CD14-positive monocyte (primary cell): ENCODE results near the gene CACNB1. TPM values are rescaled to one million over a fixed set of nuclear protein-coding genes. Genes with fewer than 3 reads are reported as not detected.

ENCODE experiments used
- DNase-seq, 3 donors: peaks; one replicate each; pipeline ENCODE4 v3.0.0-alpha.2; 2011 to 2022
- H2AFZ ChIP-seq: 2 replicates; pipeline ENCODE4 v1.6.0; 2012; ENCODE audit warnings: mild to moderate bottlenecking, low read depth, low read length, inconsistent platforms; ENCODE audit not compliant: insufficient read depth, poor library complexity, severe bottlenecking
- H3K27ac ChIP-seq, 2 donors: 1 replicate in 1 of 2; 2 replicates in 1 of 2; pipeline ENCODE4 v1.5.1; 2012 to 2013; ENCODE audit warnings: low read length in 2 of 2, control low read depth in 1 of 2, inconsistent platforms in 1 of 2, low read depth in 1 of 2, mild to moderate bottlenecking in 1 of 2
- H3K27me3 ChIP-seq, 2 donors: one replicate each; pipeline versions ENCODE4 v1.6.0 to v1.6.1; 2011 to 2013; ENCODE audit warnings: low read length in 2 of 2; ENCODE audit not compliant: control insufficient read depth in 2 of 2, insufficient read depth in 2 of 2
- H3K36me3 ChIP-seq, 2 donors: replicated peaks in 1 of 2; 1 replicate in 1 of 2; 2 replicates in 1 of 2; pipeline versions ENCODE4 v1.5.1 to v1.6.1; 2012 to 2013; ENCODE audit warnings: low read length in 2 of 2, control low read depth in 1 of 2, inconsistent platforms in 1 of 2, mild to moderate bottlenecking in 1 of 2; ENCODE audit not compliant: insufficient read depth in 2 of 2, control insufficient read depth in 1 of 2
- H3K4me1 ChIP-seq, 2 donors: 1 replicate in 1 of 2; 2 replicates in 1 of 2; pipeline versions ENCODE4 v1.5.1 to v1.6.1; 2012 to 2013; ENCODE audit warnings: low read length in 2 of 2, control low read depth in 1 of 2, inconsistent platforms in 1 of 2, mild to moderate bottlenecking in 1 of 2, moderate library complexity in 1 of 2; ENCODE audit not compliant: insufficient read depth in 2 of 2, control insufficient read depth in 1 of 2
- H3K4me2 ChIP-seq: replicated peaks from 2 replicates; pipeline ENCODE3; 2012; ENCODE audit warnings: low read length, moderate library complexity, mild to moderate bottlenecking; ENCODE audit not compliant: poor library complexity, severe bottlenecking; ENCODE audit errors: extremely low read depth
- H3K4me3 ChIP-seq, 3 experiments: fragments of 200-600 bp in 1 of 3; sonication (generic) in 1 of 3; replicated peaks in 1 of 3; 1 replicate in 2 of 3; 2 replicates in 1 of 3; pipeline ENCODE4 v1.5.1; 2011 to 2013; ENCODE audit warnings: low read length in 3 of 3, mild to moderate bottlenecking in 3 of 3, control low read depth in 2 of 3, low read depth in 2 of 3, inconsistent platforms in 1 of 3, moderate library complexity in 1 of 3
- H3K79me2 ChIP-seq: 2 replicates; pipeline ENCODE4 v1.6.0; 2012; ENCODE audit warnings: mild to moderate bottlenecking, control low read depth, inconsistent platforms, low read length, moderate library complexity; ENCODE audit not compliant: insufficient read depth
- H3K9ac ChIP-seq: 2 replicates; pipeline ENCODE4 v1.6.0; 2017; ENCODE audit warnings: low read length, mild to moderate bottlenecking; ENCODE audit not compliant: insufficient read depth, poor library complexity, severe bottlenecking
- H3K9me3 ChIP-seq, 2 donors: replicated peaks in 1 of 2; 1 replicate in 1 of 2; 2 replicates in 1 of 2; pipeline versions ENCODE4 v1.5.1 to v1.6.1; 2012 to 2013; ENCODE audit warnings: low read length in 2 of 2, control low read depth in 1 of 2; ENCODE audit not compliant: control insufficient read depth in 1 of 2, insufficient read depth in 1 of 2
- H4K20me1 ChIP-seq: 2 replicates; pipeline ENCODE4 v1.6.0; 2012; ENCODE audit warnings: mild to moderate bottlenecking, low read length, control low read depth, moderate library complexity; ENCODE audit not compliant: insufficient read depth
- H3K27ac Mint-ChIP-seq, 7 donors: one replicate each; pipeline ENCODE4 v1.8.0; 2020; ENCODE audit warnings: mild to moderate bottlenecking in 7 of 7, mixed read lengths in 7 of 7, moderate library complexity in 6 of 7, inconsistent platforms in 2 of 7
- H3K27me3 Mint-ChIP-seq, 3 donors: one replicate each; pipeline ENCODE4 v1.8.0; 2021 to 2022; ENCODE audit warnings: low read depth in 3 of 3, mild to moderate bottlenecking in 3 of 3, mixed read lengths in 3 of 3, moderate library complexity in 3 of 3, inconsistent platforms in 1 of 3
- H3K36me3 Mint-ChIP-seq, 2 donors: one replicate each; pipeline ENCODE4 v1.8.0; 2020; ENCODE audit warnings: mixed read lengths in 2 of 2, inconsistent platforms in 1 of 2, mild to moderate bottlenecking in 1 of 2
- H3K4me1 Mint-ChIP-seq: one replicate; pipeline ENCODE4 v1.8.0; 2020; ENCODE audit warnings: mild to moderate bottlenecking, mixed read lengths
- H3K4me3 Mint-ChIP-seq, 2 donors: one replicate each; pipeline ENCODE4 v1.8.0; 2020; ENCODE audit warnings: mild to moderate bottlenecking in 2 of 2, mixed read lengths in 2 of 2, moderate library complexity in 1 of 2
- H3K9me3 Mint-ChIP-seq, 7 donors: one replicate each; pipeline ENCODE4 v1.8.0; 2020 to 2022; ENCODE audit warnings: mixed read lengths in 7 of 7, mild to moderate bottlenecking in 6 of 7, moderate library complexity in 6 of 7, inconsistent platforms in 2 of 7
- CTCF ChIP-seq: fragments of 200-600 bp; IDR thresholded peaks from one replicate; pipeline ENCODE4 v1.8.0; 2022; ENCODE audit warnings: antibody characterized with exemption, mild to moderate bottlenecking
- WGBS: methylation state at CpG from one replicate; pipeline ENCODE4 v1.1.5; 2013; ENCODE audit warnings: missing lambda C conversion rate; ENCODE audit not compliant: insufficient coverage; 5-methylcytosine and 5-hydroxymethylcytosine counted together
- intact Hi-C, 2 donors: fragments of 100-400 bp; cut with micrococcal nuclease; formaldehyde crosslinking; loops; one replicate each; pipeline versions ENCODE4 v1.15.0 to v1.15.1; 2023
- polyA plus RNA-seq, 3 donors: library from polyadenylated mRNA; depleted of rRNA in 1 of 3; unstranded in 2 of 3; stranded (reverse) in 1 of 3; fragments of 300-500 nt in 2 of 3; fragments of >200 nt in 1 of 3; fragmentation: Illumina TruSeq in 2 of 3; gene quantifications; 1 replicate in 2 of 3; 2 replicates in 1 of 3; pipeline ENCODE4 v1.2.3, GENCODE V29; 2012 to 2021

The CACNB1 gene
- polyA plus RNA-seq, 3 donors, result 0.13 to 22.1 (median 0.31) TPM

GRCh38 chr17:39212195-39212810 lies 14.8 kb upstream of the CACNB1 start:
- no peak overlapping the region for H3K4me3 Mint-ChIP-seq

GRCh38 chr17:39210093-39210434 lies 12.6 kb upstream of the CACNB1 start:
- intact Hi-C loops, result no loop called here
- Mint-ChIP-seq H3K4me1 (peaks cover 21% of the 10 kb centered on the region), H3K27me3 (peaks cover 9 to 31% (median 12%) of the 10 kb centered on the region in 3 donors), H3K27ac (peak overlapping the region in 6 of 7 donors; percentile 40 to 86 (median 76)), H3K4me3 (peak overlapping the region; percentile 74 to 81), H3K36me3 (peaks cover 2% of the 10 kb centered on the region in 2 donors), H3K9me3 (peaks cover 0 to 8% (median 0%) of the 10 kb centered on the region in 7 donors)
- whole genome bisulfite sequencing, result 3% methylated on average over 18 of the region's 22 CpGs
- H2AFZ ChIP-seq, result peak overlapping the region; percentile 83
- no peak for DNase-seq
- H3K27me3 ChIP-seq, result peaks cover 0 to 11% of the 10 kb centered on the region in 2 donors
- no peaks in the 10 kb centered on the region for H3K9me3 ChIP-seq
- H3K4me2 ChIP-seq, result peak overlapping the region; percentile 75
- H3K27ac ChIP-seq, result no peak overlapping the region
- H3K4me3 ChIP-seq, result peak overlapping the region; percentile 2 to 65 (median 40)
- no peaks in the 10 kb centered on the region for H3K79me2 ChIP-seq
- no peaks in the 10 kb centered on the region for H4K20me1 ChIP-seq
- peaks cover 2% of the 10 kb centered on the region in 2 donors for H3K36me3 ChIP-seq
- TF ChIP-seq CTCF, result no peak
- peak overlapping the region; percentile 57 for H3K9ac ChIP-seq
- H3K4me1 ChIP-seq, result peaks cover 19 to 21% of the 10 kb centered on the region in 2 donors

More at GRCh38 chr17:39212195-39212810, 14.8 kb upstream of the CACNB1 start:
- intact Hi-C loops, result no loop called here
- Histone ChIP-seq H3K4me3 (no peak overlapping the region), H4K20me1 (no peaks in the 10 kb centered on the region), H3K9me3 (no peaks in the 10 kb centered on the region), H3K27ac (no peak overlapping the region), H3K9ac (no peak overlapping the region), H3K4me2 (no peak overlapping the region), H3K4me1 (peaks cover 19 to 21% of the 10 kb centered on the region in 2 donors), H2AFZ (no peak overlapping the region), H3K27me3 (peaks cover 0 to 16% of the 10 kb centered on the region in 2 donors), H3K79me2 (no peaks in the 10 kb centered on the region), H3K36me3 (no peaks in the 10 kb centered on the region)
- no peak overlapping the region for H3K27ac Mint-ChIP-seq
- H3K9me3 Mint-ChIP-seq, result peaks cover 0 to 10% (median 0%) of the 10 kb centered on the region in 7 donors
- peaks cover 20 to 52% (median 25%) of the 10 kb centered on the region in 3 donors for H3K27me3 Mint-ChIP-seq
- WGBS, result 90% methylated on average over 9 of the region's 11 CpGs
- H3K36me3 Mint-ChIP-seq, result no peaks in the 10 kb centered on the region
- H3K4me1 Mint-ChIP-seq, result peaks cover 18% of the 10 kb centered on the region
- DNase-seq, result no peak
- TF ChIP-seq CTCF, result no peak
